ENCODE results near the gene LYPLAL1.
"Not testable (repeated sequence)": the region's sequence is repeated elsewhere in the genome, so short reads cannot be mapped to it uniquely, and the experiment has no call there.

The LYPLAL1 gene

DNA sequence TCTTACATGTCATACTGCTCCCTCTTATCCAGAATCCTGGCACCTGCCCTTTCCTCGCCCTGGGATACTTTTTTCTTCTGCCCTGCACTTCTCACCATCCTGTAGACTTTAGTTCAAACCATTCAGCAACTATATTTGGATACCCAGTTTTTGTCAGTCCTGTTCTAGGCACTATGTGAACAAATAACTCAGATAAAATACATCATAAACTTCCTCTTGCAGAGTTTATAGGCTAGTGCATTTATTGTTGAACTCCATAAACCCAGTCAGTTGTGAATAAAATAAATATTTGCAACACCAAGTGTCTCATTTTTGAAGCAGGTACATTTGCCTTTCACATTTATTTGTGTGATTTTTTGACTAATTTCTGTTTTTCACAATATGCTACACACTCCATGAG lies 4.3 kb downstream of the LYPLAL1 start:
- H3K27me3 ChIP-seq (ENCODE audit: control insufficient read depth, insufficient read depth, low read length) = no peaks in the 10 kb centered on the region
- WGBS (ENCODE audit: insufficient coverage, insufficient read length) = no CpG with 5 or more reads among the region's 1 CpG
- H3K9me3 ChIP-seq (ENCODE audit: control insufficient read depth, insufficient read depth, low read length) = no peaks in the 10 kb centered on the region
- no peak overlapping the region for H3K4me3 ChIP-seq (ENCODE audit: low read length)
- H3K36me3 ChIP-seq (ENCODE audit: control insufficient read depth, insufficient read depth, low read length) = no peaks in the 10 kb centered on the region
- no peak overlapping the region for H3K27ac ChIP-seq (ENCODE audit: low read length)
- no peak for DNase-seq (ENCODE audit: low read depth, low spot score)
- no peaks in the 10 kb centered on the region for H3K4me1 ChIP-seq (ENCODE audit: control insufficient read depth, insufficient read depth, low read length)

DNA sequence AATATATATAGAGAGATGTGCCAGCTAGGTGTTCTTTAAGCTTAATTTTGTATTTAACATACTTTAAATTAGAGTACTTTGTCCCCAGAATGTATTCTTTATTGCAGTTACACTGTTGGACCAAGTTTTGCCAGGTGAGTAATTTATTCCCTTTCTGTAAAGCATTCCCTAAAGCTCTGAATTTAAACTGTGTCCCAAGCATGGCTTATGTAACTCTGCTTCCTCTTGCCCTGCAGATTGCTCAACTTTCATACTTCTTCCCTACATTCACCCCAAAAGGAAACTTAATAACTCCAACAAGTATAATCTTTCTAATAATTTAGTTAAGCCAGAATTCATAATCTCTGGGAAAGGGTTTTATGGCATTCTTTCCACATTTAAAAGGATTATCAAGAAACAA lies 5.6 kb downstream of the LYPLAL1 start:
- H3K9me3 ChIP-seq (ENCODE audit: control insufficient read depth, insufficient read depth, low read length) = no peaks in the 10 kb centered on the region
- H3K4me3 ChIP-seq (ENCODE audit: low read length) = no peak overlapping the region
- no peaks in the 10 kb centered on the region for H3K27me3 ChIP-seq (ENCODE audit: control insufficient read depth, insufficient read depth, low read length)
- DNase-seq (ENCODE audit: low read depth, low spot score) = no peak
- H3K27ac ChIP-seq (ENCODE audit: low read length) = no peak overlapping the region
- H3K4me1 ChIP-seq (ENCODE audit: control insufficient read depth, insufficient read depth, low read length) = no peaks in the 10 kb centered on the region
- H3K36me3 ChIP-seq (ENCODE audit: control insufficient read depth, insufficient read depth, low read length) = no peaks in the 10 kb centered on the region

DNA sequence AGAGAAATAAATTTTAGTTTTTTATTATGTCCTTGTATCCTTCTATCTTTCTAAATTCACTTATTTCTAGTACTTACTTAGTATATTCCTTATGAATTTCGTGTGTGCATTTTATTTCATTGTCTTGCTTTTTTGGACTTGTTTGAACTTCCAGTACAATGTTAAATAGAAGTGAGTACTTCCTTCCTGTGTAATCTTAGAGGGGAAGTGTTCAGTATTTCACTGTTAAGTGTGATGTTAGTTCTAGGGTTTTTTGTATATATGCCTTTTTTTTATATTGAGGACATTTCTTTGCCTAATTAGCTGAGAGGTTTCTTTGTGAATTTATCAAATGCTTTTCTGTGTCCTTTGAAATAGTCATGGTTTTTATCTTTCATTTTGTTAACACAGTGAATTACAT lies 10.7 kb downstream of the LYPLAL1 start:
- no peaks in the 10 kb centered on the region for H3K36me3 ChIP-seq (ENCODE audit: control insufficient read depth, insufficient read depth, low read length)

DNA sequence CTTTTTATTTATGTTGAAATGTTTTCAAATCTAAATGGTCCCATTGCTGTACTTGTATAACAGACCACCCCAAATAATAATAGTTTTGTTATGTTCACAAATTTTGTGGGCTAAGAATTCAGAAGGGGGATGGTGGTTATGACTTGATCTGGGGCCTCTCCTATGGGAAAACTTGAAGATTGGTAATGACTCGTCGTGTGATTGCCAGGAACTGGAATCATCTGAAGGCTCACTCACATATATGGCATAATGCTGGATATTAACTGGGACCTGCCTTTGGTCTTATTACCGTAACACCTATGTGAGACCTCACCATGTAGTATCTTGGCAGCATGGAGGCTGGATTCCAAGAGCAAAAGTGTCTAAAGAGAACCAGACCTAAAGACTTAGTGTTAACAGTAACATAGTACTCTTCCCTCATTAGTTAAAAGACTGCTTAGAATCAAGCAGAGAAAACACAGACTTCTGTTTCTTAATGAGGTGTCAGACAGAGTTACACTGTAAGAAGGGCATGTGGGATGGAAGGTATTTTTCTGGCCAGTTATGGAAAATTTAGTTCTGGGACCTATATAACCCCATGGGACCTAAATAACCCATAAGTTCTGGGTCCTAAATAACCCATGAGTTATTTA lies 11.9 kb downstream of the LYPLAL1 start:
- Histone ChIP-seq H3K36me3 (ENCODE audit: control insufficient read depth, insufficient read depth, low read length) (no peaks in the 10 kb centered on the region), H3K4me1 (ENCODE audit: control insufficient read depth, insufficient read depth, low read length) (0 out of 2 replicates have a peak, but pooled peaks cover 1% of the 10 kb centered on the region), H3K9me3 (ENCODE audit: control insufficient read depth, insufficient read depth, low read length) (no peaks in the 10 kb centered on the region), H3K27ac (ENCODE audit: low read length) (no peak overlapping the region), H3K27me3 (ENCODE audit: control insufficient read depth, insufficient read depth, low read length) (no peaks in the 10 kb centered on the region), H3K4me3 (ENCODE audit: low read length) (no peak overlapping the region)
- no CpG with 5 or more reads among the region's 3 CpGs for WGBS (ENCODE audit: insufficient coverage, insufficient read length)
- no peak for DNase-seq (ENCODE audit: low read depth, low spot score)

More for the DNA sequence above, 10.7 kb downstream of the LYPLAL1 start:
- H3K4me1 ChIP-seq (ENCODE audit: control insufficient read depth, insufficient read depth, low read length) = 0 out of 2 replicates have a peak, but pooled peaks cover 1% of the 10 kb centered on the region
- H3K4me3 ChIP-seq (ENCODE audit: low read length) = no peak overlapping the region
- H3K27ac ChIP-seq (ENCODE audit: low read length) = no peak overlapping the region
- DNase-seq (ENCODE audit: low read depth, low spot score) = no peak
- H3K27me3 ChIP-seq (ENCODE audit: control insufficient read depth, insufficient read depth, low read length) = no peaks in the 10 kb centered on the region
- no CpG with 5 or more reads among the region's 1 CpG for WGBS (ENCODE audit: insufficient coverage, insufficient read length)
- no peaks in the 10 kb centered on the region for H3K9me3 ChIP-seq (ENCODE audit: control insufficient read depth, insufficient read depth, low read length)

DNA sequence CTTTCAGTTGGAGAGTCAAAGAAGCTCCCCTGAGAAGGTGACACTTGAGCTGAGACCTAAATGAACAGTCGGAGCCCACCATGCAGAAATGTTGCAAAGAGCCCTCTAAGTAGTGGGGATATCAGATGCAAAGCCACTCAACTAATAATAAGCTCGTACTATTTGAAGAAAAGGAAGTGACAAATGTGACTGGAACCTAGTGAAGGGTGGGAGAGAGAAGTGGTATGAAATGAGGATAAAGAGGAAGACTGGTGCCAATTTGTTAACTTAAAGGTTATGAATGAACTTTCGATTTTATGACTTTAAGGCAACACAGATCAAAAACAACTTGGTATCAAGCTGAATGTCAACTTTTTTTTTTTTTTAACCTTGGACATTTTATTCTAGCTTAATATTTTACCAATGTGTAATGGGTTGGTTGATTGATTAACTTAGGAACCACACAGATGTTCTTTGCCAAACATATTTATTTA lies 14.7 kb downstream of the LYPLAL1 start:
- WGBS (ENCODE audit: insufficient coverage, insufficient read length) = no CpG with 5 or more reads among the region's 3 CpGs
- no peak overlapping the region for H3K27ac ChIP-seq (ENCODE audit: low read length)
- DNase-seq (ENCODE audit: low read depth, low spot score) = no peak

DNA sequence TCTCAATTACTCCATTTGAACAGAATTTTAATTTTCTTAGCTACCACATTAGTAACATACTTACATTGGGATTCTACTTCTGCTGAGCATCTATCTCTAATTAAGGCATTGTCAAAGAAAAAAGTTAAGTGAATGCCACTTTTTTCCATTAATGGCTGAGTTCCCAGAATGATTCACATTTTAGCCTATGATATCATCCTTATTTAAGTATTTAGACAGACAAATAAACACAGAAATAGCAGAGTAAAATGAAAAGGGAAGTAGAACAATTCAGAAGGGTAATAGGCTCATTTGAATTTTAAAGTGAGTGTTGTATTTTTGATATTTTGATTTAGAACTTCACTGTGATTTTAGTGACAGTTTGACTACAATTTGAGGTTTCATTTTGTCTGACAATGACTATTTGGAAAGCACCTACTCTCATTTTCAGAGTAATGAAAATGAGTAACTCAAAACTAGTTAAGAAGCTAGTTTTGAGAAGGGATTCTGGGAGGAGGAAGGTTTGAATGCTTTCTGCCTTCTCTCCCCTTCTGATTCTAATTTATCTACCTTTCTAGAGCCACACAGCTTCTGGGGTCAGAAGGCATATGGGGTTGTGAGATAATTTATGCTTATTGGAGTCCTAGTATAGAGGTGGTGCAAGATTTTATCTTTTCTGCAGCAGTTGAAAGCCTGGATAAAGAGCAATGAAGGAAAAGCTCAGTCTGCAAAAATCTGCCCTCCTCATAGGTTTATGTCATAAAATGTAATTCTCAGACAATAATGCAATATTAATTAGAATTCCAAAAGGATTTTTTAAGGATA lies 15.5 kb downstream of the LYPLAL1 start:
- Histone ChIP-seq H3K4me3 (ENCODE audit: low read length) (no peak overlapping the region), H3K27ac (ENCODE audit: low read length) (no peak overlapping the region)
- DNase-seq (ENCODE audit: low read depth, low spot score) = no peak

More for the DNA sequence above, 14.7 kb downstream of the LYPLAL1 start:
- Histone ChIP-seq H3K36me3 (ENCODE audit: control insufficient read depth, insufficient read depth, low read length) (no peaks in the 10 kb centered on the region), H3K9me3 (ENCODE audit: control insufficient read depth, insufficient read depth, low read length) (no peaks in the 10 kb centered on the region), H3K27me3 (ENCODE audit: control insufficient read depth, insufficient read depth, low read length) (no peaks in the 10 kb centered on the region), H3K4me3 (ENCODE audit: low read length) (no peak overlapping the region), H3K4me1 (ENCODE audit: control insufficient read depth, insufficient read depth, low read length) (0 out of 2 replicates have a peak, but pooled peaks cover 1% of the 10 kb centered on the region)

DNA sequence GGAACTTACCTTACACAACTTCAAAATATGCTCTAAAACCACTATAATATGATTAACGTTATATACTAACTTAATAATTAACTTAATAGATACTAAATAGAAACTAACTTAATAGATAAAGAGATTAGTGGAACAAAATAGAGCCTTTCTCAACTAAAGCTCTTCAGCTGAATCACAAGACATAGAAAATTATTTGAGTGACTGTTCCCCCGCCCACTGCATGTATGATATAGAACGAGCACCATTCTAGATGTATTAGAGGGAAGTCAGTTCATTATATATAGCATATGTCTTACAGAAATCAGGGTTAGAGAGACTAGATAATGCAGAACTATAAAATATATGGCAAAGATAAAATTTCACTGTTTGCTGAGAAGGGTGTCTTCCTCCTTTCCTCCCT lies 16.3 kb downstream of the LYPLAL1 start:
- DNase-seq (ENCODE audit: low read depth, low spot score) = no peak
- no peak overlapping the region for H3K27ac ChIP-seq (ENCODE audit: low read length)
- H3K4me1 ChIP-seq (ENCODE audit: control insufficient read depth, insufficient read depth, low read length) = 0 out of 2 replicates have a peak, but pooled peaks cover 1% of the 10 kb centered on the region
- no CpG with 5 or more reads among the region's 3 CpGs for WGBS (ENCODE audit: insufficient coverage, insufficient read length)
- no peaks in the 10 kb centered on the region for H3K27me3 ChIP-seq (ENCODE audit: control insufficient read depth, insufficient read depth, low read length)
- H3K9me3 ChIP-seq (ENCODE audit: control insufficient read depth, insufficient read depth, low read length) = no peaks in the 10 kb centered on the region
- H3K4me3 ChIP-seq (ENCODE audit: low read length) = no peak overlapping the region
- no peaks in the 10 kb centered on the region for H3K36me3 ChIP-seq (ENCODE audit: control insufficient read depth, insufficient read depth, low read length)

More for the DNA sequence above, 15.5 kb downstream of the LYPLAL1 start:
- H3K4me1 ChIP-seq (ENCODE audit: control insufficient read depth, insufficient read depth, low read length) = 0 out of 2 replicates have a peak, but pooled peaks cover 1% of the 10 kb centered on the region
- H3K9me3 ChIP-seq (ENCODE audit: control insufficient read depth, insufficient read depth, low read length) = no peaks in the 10 kb centered on the region
- H3K36me3 ChIP-seq (ENCODE audit: control insufficient read depth, insufficient read depth, low read length) = no peaks in the 10 kb centered on the region
- no peaks in the 10 kb centered on the region for H3K27me3 ChIP-seq (ENCODE audit: control insufficient read depth, insufficient read depth, low read length)

DNA sequence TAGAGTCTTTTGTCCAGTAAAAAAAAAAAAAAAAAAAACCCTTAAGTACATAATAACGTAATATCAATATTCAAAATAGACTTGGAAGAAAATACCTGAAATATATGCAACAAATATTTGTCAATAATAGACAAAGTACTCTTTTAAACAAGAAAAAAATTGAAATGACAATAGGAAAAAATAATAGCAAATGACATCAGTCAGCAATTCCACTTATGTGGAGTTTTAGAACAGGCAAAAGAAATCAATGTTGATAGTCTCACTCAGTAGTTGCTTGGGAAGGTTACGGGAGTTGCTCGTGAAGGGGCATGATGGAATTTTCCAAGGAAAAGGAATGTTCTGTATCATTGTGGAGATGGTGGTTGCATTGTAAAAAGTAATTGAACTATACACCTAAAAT lies 16.9 kb downstream of the LYPLAL1 start:
- WGBS (ENCODE audit: insufficient coverage, insufficient read length) = no CpG with 5 or more reads among the region's 3 CpGs
- H3K4me3 ChIP-seq (ENCODE audit: low read length) = no peak overlapping the region
- DNase-seq (ENCODE audit: low read depth, low spot score) = no peak
- no peaks in the 10 kb centered on the region for H3K36me3 ChIP-seq (ENCODE audit: control insufficient read depth, insufficient read depth, low read length)
- no peaks in the 10 kb centered on the region for H3K9me3 ChIP-seq (ENCODE audit: control insufficient read depth, insufficient read depth, low read length)
- 0 out of 2 replicates have a peak, but pooled peaks cover under 1% of the 10 kb centered on the region for H3K4me1 ChIP-seq (ENCODE audit: control insufficient read depth, insufficient read depth, low read length)
- H3K27ac ChIP-seq (ENCODE audit: low read length) = no peak overlapping the region
- no peaks in the 10 kb centered on the region for H3K27me3 ChIP-seq (ENCODE audit: control insufficient read depth, insufficient read depth, low read length)

DNA sequence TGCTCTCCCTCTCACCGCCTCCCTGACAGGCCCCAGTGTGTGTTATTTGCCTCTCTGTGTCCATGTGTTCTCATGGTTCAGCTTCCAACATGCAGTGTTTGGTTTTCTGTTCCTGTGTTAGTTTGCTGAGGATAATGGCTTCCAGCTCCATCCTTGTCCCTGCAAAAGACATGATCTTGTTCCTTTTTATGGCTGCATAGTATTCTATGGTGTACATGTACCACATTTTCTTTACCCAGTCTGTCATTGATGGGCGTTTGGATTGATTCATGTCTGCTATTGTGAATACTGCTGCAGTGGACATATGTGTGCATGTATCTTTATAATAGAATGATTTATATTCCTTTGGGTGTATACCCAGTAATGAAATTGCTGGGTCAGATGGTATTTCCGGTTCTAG lies 22.2 kb downstream of the LYPLAL1 start:
- H3K27ac ChIP-seq (ENCODE audit: low read length); H3K9me3 ChIP-seq (ENCODE audit: control insufficient read depth, insufficient read depth, low read length); H3K4me3 ChIP-seq (ENCODE audit: low read length); H3K36me3 ChIP-seq (ENCODE audit: control insufficient read depth, insufficient read depth, low read length); H3K4me1 ChIP-seq (ENCODE audit: control insufficient read depth, insufficient read depth, low read length); H3K27me3 ChIP-seq (ENCODE audit: control insufficient read depth, insufficient read depth, low read length); DNase-seq (ENCODE audit: low read depth, low spot score): not testable (repeated sequence)
- no CpG with 5 or more reads among the region's 3 CpGs for WGBS (ENCODE audit: insufficient coverage, insufficient read length)

DNA sequence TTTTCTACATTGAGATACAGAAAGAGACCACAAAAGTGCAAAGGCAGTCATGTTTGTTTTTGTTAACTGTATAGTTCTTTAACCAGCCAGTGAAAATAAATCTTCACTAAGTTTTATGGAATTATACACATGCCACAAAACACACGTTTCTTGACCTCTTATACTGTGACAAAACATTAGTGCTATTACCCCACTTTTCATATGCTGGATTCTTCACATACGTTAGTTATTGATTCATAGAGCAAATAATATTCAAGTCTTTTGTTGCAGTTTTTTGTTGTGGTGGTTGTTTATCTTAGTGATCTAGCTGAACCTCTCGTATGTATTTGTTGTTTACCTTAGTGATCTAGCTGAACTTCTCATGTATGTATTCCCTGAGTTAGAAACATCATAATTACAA lies 28.0 kb downstream of the LYPLAL1 start:
- Histone ChIP-seq H3K27ac (ENCODE audit: low read length) (no peak overlapping the region), H3K36me3 (ENCODE audit: control insufficient read depth, insufficient read depth, low read length) (no peaks in the 10 kb centered on the region), H3K9me3 (ENCODE audit: control insufficient read depth, insufficient read depth, low read length) (no peaks in the 10 kb centered on the region), H3K4me1 (ENCODE audit: control insufficient read depth, insufficient read depth, low read length) (no peaks in the 10 kb centered on the region), H3K27me3 (ENCODE audit: control insufficient read depth, insufficient read depth, low read length) (no peaks in the 10 kb centered on the region), H3K4me3 (ENCODE audit: low read length) (no peak overlapping the region)
- no CpG with 5 or more reads among the region's 3 CpGs for WGBS (ENCODE audit: insufficient coverage, insufficient read length)
- no peak for DNase-seq (ENCODE audit: low read depth, low spot score)

Measured in iPS DF 6.9 (cell line).